ENCODE measurements around the gene CKAP2L. TPM values are rescaled to one million over a fixed set of nuclear protein-coding genes. Genes with fewer than 3 reads are reported as not detected.

The CKAP2L gene
- total RNA-seq, 1 experiment from 2014 or later: 23.3 TPM

DNA sequence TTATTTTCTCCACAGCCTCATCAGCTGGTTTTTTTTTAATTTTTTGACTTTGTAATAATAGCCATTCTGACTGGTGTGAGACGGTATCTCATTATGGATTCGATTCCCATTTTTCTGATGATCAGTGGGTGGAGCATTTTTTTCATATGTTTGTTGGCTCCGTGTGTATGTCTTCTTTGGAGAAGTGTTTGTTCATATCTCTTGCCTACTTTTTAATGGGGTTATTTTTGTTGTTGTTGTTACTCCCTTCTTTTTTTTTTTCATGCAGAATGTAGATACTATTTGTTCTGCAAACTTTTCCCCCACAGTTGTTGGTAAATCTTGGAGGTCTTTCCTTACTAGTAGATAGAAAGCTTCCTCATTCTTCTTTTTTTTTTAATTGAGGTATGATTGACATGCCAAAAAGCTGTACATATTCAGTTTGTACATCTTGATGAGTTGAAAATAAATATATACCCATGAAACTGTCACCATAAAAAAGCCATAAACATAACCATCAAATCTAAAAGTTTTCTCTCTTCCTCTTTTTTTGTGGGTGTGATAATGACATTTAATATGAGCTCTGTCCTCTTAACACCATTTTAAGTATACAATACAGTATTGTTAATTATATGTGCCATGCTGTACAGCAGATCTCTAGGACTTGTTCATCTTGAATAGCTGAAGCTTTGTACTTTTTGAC is 65.4 kb downstream of the CKAP2L start:
- H4K91ac ChIP-seq (ENCODE audit: insufficient read length, low read depth, low read length): no peak overlapping the region
- no peak overlapping the region for H3T11ph ChIP-seq (ENCODE audit: low read length)
- TF ChIP-seq, protein P1, sequence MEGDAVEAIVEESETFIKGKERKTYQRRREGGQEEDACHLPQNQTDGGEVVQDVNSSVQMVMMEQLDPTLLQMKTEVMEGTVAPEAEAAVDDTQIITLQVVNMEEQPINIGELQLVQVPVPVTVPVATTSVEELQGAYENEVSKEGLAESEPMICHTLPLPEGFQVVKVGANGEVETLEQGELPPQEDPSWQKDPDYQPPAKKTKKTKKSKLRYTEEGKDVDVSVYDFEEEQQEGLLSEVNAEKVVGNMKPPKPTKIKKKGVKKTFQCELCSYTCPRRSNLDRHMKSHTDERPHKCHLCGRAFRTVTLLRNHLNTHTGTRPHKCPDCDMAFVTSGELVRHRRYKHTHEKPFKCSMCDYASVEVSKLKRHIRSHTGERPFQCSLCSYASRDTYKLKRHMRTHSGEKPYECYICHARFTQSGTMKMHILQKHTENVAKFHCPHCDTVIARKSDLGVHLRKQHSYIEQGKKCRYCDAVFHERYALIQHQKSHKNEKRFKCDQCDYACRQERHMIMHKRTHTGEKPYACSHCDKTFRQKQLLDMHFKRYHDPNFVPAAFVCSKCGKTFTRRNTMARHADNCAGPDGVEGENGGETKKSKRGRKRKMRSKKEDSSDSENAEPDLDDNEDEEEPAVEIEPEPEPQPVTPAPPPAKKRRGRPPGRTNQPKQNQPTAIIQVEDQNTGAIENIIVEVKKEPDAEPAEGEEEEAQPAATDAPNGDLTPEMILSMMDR (conservative IDR thresholded peaks at IDR 0.05): no peak
- H4K5ac ChIP-seq (ENCODE audit: insufficient read length, low read depth, low read length): no peak overlapping the region
- H3K27me3 ChIP-seq (ENCODE audit: insufficient read depth, low read length): no peaks in the 10 kb centered on the region
- no peak overlapping the region for H3K27ac ChIP-seq (ENCODE audit: insufficient read length, low read depth, low read length)
- H3K79me2 ChIP-seq (ENCODE audit: insufficient read depth, low read length): no peaks in the 10 kb centered on the region
- H3K4me2 ChIP-seq (ENCODE audit: insufficient read depth, insufficient read length, low read length): no peak overlapping the region
- H2BK5ac ChIP-seq (ENCODE audit: insufficient read length, low read length): no peak overlapping the region
- H3K14ac ChIP-seq (ENCODE audit: insufficient read depth, low read length): no peak overlapping the region
- no peak overlapping the region for H3K23ac ChIP-seq (ENCODE audit: insufficient read length, low read depth, low read length)
- H3K27ac Mint-ChIP-seq: no peak overlapping the region
- H2BK20ac ChIP-seq (ENCODE audit: low read depth, low read length, poor library complexity, severe bottlenecking): no peak overlapping the region
- no peaks in the 10 kb centered on the region for H3K4me1 Mint-ChIP-seq
- WGBS (ENCODE audit: extremely low coverage, insufficient read length, low lambda C conversion rate): no CpG with 5 or more reads among the region's 3 CpGs
- H3K56ac ChIP-seq (ENCODE audit: insufficient read length, low read depth, low read length): no peak overlapping the region
- H2BK120ac ChIP-seq (ENCODE audit: low read depth, low read length, poor library complexity, severe bottlenecking): no peak overlapping the region
- no peaks in the 10 kb centered on the region for H3K27me3 Mint-ChIP-seq (ENCODE audit: low read depth)
- no peak overlapping the region for H4K8ac ChIP-seq (replicated peaks; ENCODE audit: insufficient read length, low read depth, low read length)
- no peak overlapping the region for H3K18ac ChIP-seq (ENCODE audit: insufficient read length, low read depth, low read length)
- no peaks in the 10 kb centered on the region for H3K9me3 ChIP-seq (ENCODE audit: control insufficient read depth, low read depth, low read length)
- H2BK12ac ChIP-seq (ENCODE audit: insufficient read length, low read depth, low read length): no peak overlapping the region
- no peak overlapping the region for H2AFZ ChIP-seq (ENCODE audit: low read length)
- DNase-seq: no peak
- no peak overlapping the region for H3K4me3 Mint-ChIP-seq
- H3K4me1 ChIP-seq (ENCODE audit: insufficient read depth, low read length): no peaks in the 10 kb centered on the region
- H3K4ac ChIP-seq (ENCODE audit: low read depth, low read length): no peak overlapping the region
- no peaks in the 10 kb centered on the region for H3K23me2 ChIP-seq (ENCODE audit: insufficient read length, low read depth, low read length, poor library complexity, severe bottlenecking)
- no peaks in the 10 kb centered on the region for H3K36me3 Mint-ChIP-seq (ENCODE audit: insufficient read depth in 1 of 3, low read depth in 3 of 3)
- H3K9ac ChIP-seq (ENCODE audit: extremely low read depth, insufficient read length, low read length): no peak overlapping the region
- no peaks in the 10 kb centered on the region for H3K9me3 Mint-ChIP-seq
- no peak overlapping the region for H2BK15ac ChIP-seq (ENCODE audit: low read depth, low read length)
- H4K20me1 ChIP-seq (ENCODE audit: control insufficient read depth, insufficient read depth, insufficient read length): no peaks in the 10 kb centered on the region
- H3K79me1 ChIP-seq (ENCODE audit: insufficient read depth, low read depth, low read length, poor library complexity, severe bottlenecking): no peaks in the 10 kb centered on the region
- H2AK5ac ChIP-seq (ENCODE audit: insufficient read length, low read length): no peak overlapping the region
